ENCODE data around the gene MOBP. TPM values are rescaled to one million over a fixed set of nuclear protein-coding genes. Genes with fewer than 3 reads are reported as not detected.

MOBP gene
- total and polyA plus RNA-seq, 2 experiments from 2014 or later: not detected

GRCh38 chr3:39478226-39478625, 10.7 kb downstream of the MOBP start:
- ATAC-seq (no peak), DNase-seq (ENCODE audit: low spot score) (no peak)
- Histone ChIP-seq H3K4me3 (no peak overlapping the region), H3K79me2 (replicated peaks; ENCODE audit: insufficient read depth) (no peaks in the 10 kb centered on the region), H2AFZ (no peak overlapping the region), H3K27ac (ENCODE audit: low read depth) (no peak overlapping the region), H3K9me2 (ENCODE audit: insufficient read depth) (peaks cover 8% of the 10 kb centered on the region; the same call in 1 of the 2 replicates), H3F3A (replicated peaks; ENCODE audit: low read depth) (no peaks in the 10 kb centered on the region), H4K20me1 (replicated peaks; ENCODE audit: insufficient read depth) (no peaks in the 10 kb centered on the region), H3K27me3 (ENCODE audit: insufficient read depth) (no peaks in the 10 kb centered on the region), H3K4me1 (ENCODE audit: insufficient read depth) (peaks cover 8% of the 10 kb centered on the region; the same call in 1 of the 2 replicates), H3K36me3 (ENCODE audit: insufficient read depth) (no peaks in the 10 kb centered on the region), H3K4me2 (no peak overlapping the region)
- peaks cover 6% of the 10 kb centered on the region for H3K4me1 Mint-ChIP-seq
- H3K36me3 Mint-ChIP-seq (ENCODE audit: low read depth): peaks cover 4% of the 10 kb centered on the region; the same call in 1 of the 3 replicates
- peaks cover 14% of the 10 kb centered on the region for H3K9me3 Mint-ChIP-seq
- TF ChIP-seq JUNB (IDR thresholded peaks at IDR 0.05; ENCODE audit: unreplicated experiment): no peak
- no peak for TF ChIP-seq POLR2AphosphoS5 (IDR thresholded peaks at IDR 0.05; ENCODE audit: low read depth)
- TF ChIP-seq EZH2 (IDR thresholded peaks at IDR 0.05; ENCODE audit: low read depth, unreplicated experiment): no peak
- no peak for TF ChIP-seq EZH2phosphoT487 (IDR thresholded peaks at IDR 0.05; ENCODE audit: unreplicated experiment)
- no peak overlapping the region for H3K4me3 Mint-ChIP-seq
- peaks cover under 1% of the 10 kb centered on the region for H3K27me3 Mint-ChIP-seq (ENCODE audit: insufficient read depth, low read depth, poor library complexity)
- H3K27ac Mint-ChIP-seq: no peak overlapping the region

GRCh38 chr3:39479701-39480414, 12.4 kb downstream of the MOBP start:
- no peak overlapping the region for H3K4me3 ChIP-seq
- no peaks in the 10 kb centered on the region for H3K27me3 ChIP-seq (ENCODE audit: insufficient read depth)
- H3K9me2 ChIP-seq (ENCODE audit: insufficient read depth): peaks cover 8% of the 10 kb centered on the region; the same call in 1 of the 2 replicates
- no peaks in the 10 kb centered on the region for H4K20me1 ChIP-seq (replicated peaks; ENCODE audit: insufficient read depth)
- H3K36me3 ChIP-seq (ENCODE audit: insufficient read depth): no peaks in the 10 kb centered on the region
- no peaks in the 10 kb centered on the region for H3F3A ChIP-seq (replicated peaks; ENCODE audit: low read depth)
- Mint-ChIP-seq H3K27ac (no peak overlapping the region), H3K27me3 (ENCODE audit: insufficient read depth, low read depth, poor library complexity) (no peaks in the 10 kb centered on the region), H3K9me3 (peaks cover 10% of the 10 kb centered on the region), H3K4me3 (no peak overlapping the region), H3K4me1 (no peaks in the 10 kb centered on the region), H3K36me3 (ENCODE audit: low read depth) (no peaks in the 10 kb centered on the region)
- H3K79me2 ChIP-seq (replicated peaks; ENCODE audit: insufficient read depth): no peaks in the 10 kb centered on the region
- DNase-seq (ENCODE audit: low spot score) (no peak), ATAC-seq (no peak)
- H3K4me1 ChIP-seq (ENCODE audit: insufficient read depth): no peaks in the 10 kb centered on the region
- no peak overlapping the region for H3K4me2 ChIP-seq
- H3K27ac ChIP-seq (ENCODE audit: low read depth): no peak overlapping the region
- H2AFZ ChIP-seq: peak overlapping the region; percentile 52; the same call in 1 of the 2 replicates
- TF ChIP-seq JUNB (IDR thresholded peaks at IDR 0.05; ENCODE audit: unreplicated experiment) (no peak), CREB1 (CRISPR knock-in tag; IDR thresholded peaks at IDR 0.05; ENCODE audit: low read depth) (no peak), EZH2phosphoT487 (IDR thresholded peaks at IDR 0.05; ENCODE audit: unreplicated experiment) (no peak), NANOG (IDR thresholded peaks at IDR 0.05; ENCODE audit: borderline replicate concordance) (no peak), ZNF462 (CRISPR knock-in tag; IDR thresholded peaks at IDR 0.05) (no peak), REST (IDR thresholded peaks at IDR 0.05; ENCODE audit: unreplicated experiment) (no peak), POLR2AphosphoS5 (IDR thresholded peaks at IDR 0.05; ENCODE audit: low read depth) (no peak), CTCF (conservative IDR thresholded peaks at IDR 0.05; ENCODE audit: low read depth in 2 of 2) (no peak)
